Panc1 (cell line): ENCODE data around the gene DPM3.

Experiments used
- POLR2AphosphoS5 ChIP-seq: IDR thresholded peaks from 2 replicates; pipeline ENCODE4 v1.6.1; 2012; ENCODE audit warnings: mild to moderate bottlenecking, low read depth, low read length, moderate library complexity
- SIN3A ChIP-seq: IDR thresholded peaks from 2 replicates; pipeline ENCODE4 v1.6.1; 2012; ENCODE audit warnings: low read depth, mild to moderate bottlenecking, low read length, moderate library complexity, borderline replicate concordance; ENCODE audit not compliant: insufficient read depth
- TCF7L2 ChIP-seq: IDR thresholded peaks from 2 replicates; pipeline ENCODE4 v1.6.1; 2011; ENCODE audit warnings: mild to moderate bottlenecking, low read depth, low read length, inconsistent platforms
- TF ChIP-seq, protein P1 (sequence below): fragments of 450-650 bp; IDR thresholded peaks from 2 replicates; pipeline ENCODE4 v1.5.1; 2017; ENCODE audit warnings: mild to moderate bottlenecking
- TF ChIP-seq, protein P2 (sequence below), 2 experiments: IDR thresholded peaks; 2 replicates each; pipeline ENCODE4 v1.6.1; 2011 to 2012; ENCODE audit warnings: low read depth in 2 of 2, control low read depth in 1 of 2, low read length in 1 of 2, mild to moderate bottlenecking in 1 of 2, moderate library complexity in 1 of 2; ENCODE audit not compliant: insufficient read depth in 1 of 2

DNA sequence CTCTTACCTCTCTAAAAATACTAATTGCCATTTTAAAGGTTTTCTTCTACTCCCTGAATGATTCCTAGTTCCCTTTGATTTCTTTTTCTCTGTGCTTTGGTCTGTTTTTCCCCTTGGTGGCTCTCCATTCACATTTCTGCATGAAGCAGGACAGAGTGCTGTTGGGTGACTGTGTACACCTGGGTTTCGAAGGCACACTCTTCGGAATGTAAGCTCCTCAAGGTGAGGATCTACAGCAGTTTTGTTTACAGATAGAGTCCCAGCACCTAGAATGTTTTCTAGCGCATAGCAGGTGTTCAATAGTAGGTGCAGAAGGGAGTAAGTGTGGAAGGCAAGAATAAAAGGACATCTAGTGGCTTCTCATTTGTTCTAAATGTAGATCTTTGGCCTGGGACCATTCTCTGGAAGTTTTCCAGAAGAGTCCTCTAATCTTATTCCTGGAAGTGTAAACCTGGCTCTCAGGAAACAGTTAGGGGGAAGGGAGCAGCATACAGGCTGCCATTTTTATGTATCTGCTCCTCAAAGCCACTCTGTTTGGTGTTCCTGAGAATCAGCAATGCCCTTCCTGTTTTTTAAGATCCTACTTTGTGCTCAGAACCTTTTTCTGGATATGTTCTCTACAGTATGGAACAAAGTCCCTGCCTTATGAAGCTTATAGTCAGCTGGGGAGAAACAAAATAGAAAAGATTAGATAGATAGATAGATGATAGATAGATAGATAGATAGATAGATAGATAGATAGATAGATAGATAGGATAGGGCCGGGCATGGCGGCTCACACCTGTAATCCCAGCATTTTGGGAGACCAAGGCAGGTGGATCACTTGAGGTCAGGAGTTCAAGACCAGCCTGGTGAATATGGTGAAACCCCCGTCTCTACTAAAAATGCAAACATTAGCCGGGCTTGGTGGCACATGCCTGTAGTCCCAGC lies 35.5 kb downstream of the DPM3 start:
- TF ChIP-seq, protein P1, sequence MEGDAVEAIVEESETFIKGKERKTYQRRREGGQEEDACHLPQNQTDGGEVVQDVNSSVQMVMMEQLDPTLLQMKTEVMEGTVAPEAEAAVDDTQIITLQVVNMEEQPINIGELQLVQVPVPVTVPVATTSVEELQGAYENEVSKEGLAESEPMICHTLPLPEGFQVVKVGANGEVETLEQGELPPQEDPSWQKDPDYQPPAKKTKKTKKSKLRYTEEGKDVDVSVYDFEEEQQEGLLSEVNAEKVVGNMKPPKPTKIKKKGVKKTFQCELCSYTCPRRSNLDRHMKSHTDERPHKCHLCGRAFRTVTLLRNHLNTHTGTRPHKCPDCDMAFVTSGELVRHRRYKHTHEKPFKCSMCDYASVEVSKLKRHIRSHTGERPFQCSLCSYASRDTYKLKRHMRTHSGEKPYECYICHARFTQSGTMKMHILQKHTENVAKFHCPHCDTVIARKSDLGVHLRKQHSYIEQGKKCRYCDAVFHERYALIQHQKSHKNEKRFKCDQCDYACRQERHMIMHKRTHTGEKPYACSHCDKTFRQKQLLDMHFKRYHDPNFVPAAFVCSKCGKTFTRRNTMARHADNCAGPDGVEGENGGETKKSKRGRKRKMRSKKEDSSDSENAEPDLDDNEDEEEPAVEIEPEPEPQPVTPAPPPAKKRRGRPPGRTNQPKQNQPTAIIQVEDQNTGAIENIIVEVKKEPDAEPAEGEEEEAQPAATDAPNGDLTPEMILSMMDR = no peak
- TF ChIP-seq, protein P2, sequence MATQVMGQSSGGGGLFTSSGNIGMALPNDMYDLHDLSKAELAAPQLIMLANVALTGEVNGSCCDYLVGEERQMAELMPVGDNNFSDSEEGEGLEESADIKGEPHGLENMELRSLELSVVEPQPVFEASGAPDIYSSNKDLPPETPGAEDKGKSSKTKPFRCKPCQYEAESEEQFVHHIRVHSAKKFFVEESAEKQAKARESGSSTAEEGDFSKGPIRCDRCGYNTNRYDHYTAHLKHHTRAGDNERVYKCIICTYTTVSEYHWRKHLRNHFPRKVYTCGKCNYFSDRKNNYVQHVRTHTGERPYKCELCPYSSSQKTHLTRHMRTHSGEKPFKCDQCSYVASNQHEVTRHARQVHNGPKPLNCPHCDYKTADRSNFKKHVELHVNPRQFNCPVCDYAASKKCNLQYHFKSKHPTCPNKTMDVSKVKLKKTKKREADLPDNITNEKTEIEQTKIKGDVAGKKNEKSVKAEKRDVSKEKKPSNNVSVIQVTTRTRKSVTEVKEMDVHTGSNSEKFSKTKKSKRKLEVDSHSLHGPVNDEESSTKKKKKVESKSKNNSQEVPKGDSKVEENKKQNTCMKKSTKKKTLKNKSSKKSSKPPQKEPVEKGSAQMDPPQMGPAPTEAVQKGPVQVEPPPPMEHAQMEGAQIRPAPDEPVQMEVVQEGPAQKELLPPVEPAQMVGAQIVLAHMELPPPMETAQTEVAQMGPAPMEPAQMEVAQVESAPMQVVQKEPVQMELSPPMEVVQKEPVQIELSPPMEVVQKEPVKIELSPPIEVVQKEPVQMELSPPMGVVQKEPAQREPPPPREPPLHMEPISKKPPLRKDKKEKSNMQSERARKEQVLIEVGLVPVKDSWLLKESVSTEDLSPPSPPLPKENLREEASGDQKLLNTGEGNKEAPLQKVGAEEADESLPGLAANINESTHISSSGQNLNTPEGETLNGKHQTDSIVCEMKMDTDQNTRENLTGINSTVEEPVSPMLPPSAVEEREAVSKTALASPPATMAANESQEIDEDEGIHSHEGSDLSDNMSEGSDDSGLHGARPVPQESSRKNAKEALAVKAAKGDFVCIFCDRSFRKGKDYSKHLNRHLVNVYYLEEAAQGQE (IDR thresholded peaks at IDR 0.05; ENCODE audit: insufficient read depth in 1 of 2, low read depth in 2 of 2, low read length in 1 of 2) = no peak
- TF ChIP-seq TCF7L2 (no peak), POLR2AphosphoS5 (no peak), SIN3A (no peak)
